WI38 (cell line): Measurements from ENCODE around the gene SPAG6.

Source experiments
- H3K4me3 ChIP-seq: 2 replicates; pipeline ENCODE4 v1.5.1; 2011; ENCODE audit warnings: low read depth, mild to moderate bottlenecking, control low read depth, low read length
- TF ChIP-seq, protein P1 (sequence below): IDR thresholded peaks from 2 replicates; pipeline ENCODE4 v1.5.1; 2012; ENCODE audit warnings: low read depth, mild to moderate bottlenecking, control low read depth, low read length

SPAG6 gene

DNA sequence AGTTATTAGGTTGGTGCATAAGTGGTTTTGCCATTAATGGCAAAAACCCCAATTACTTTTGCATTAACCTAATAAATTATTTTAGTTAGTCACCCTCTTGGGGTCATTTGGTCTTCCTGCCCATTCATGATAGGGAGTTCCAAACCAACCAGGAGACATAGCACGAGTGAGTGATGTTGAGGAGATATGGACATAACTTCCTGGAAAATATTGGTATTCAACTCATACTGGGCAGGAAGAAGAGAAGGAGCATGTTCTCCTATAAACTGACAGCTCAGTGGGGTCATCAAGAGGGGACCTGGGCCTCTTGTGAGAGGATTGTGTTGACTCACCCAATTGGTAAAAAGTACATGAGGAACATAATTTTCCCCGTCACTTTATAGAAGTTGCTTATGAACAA, 23.7 kb downstream of the SPAG6 start:
- no peak overlapping the region for H3K4me3 ChIP-seq
- TF ChIP-seq, protein P1, sequence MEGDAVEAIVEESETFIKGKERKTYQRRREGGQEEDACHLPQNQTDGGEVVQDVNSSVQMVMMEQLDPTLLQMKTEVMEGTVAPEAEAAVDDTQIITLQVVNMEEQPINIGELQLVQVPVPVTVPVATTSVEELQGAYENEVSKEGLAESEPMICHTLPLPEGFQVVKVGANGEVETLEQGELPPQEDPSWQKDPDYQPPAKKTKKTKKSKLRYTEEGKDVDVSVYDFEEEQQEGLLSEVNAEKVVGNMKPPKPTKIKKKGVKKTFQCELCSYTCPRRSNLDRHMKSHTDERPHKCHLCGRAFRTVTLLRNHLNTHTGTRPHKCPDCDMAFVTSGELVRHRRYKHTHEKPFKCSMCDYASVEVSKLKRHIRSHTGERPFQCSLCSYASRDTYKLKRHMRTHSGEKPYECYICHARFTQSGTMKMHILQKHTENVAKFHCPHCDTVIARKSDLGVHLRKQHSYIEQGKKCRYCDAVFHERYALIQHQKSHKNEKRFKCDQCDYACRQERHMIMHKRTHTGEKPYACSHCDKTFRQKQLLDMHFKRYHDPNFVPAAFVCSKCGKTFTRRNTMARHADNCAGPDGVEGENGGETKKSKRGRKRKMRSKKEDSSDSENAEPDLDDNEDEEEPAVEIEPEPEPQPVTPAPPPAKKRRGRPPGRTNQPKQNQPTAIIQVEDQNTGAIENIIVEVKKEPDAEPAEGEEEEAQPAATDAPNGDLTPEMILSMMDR = no peak

DNA sequence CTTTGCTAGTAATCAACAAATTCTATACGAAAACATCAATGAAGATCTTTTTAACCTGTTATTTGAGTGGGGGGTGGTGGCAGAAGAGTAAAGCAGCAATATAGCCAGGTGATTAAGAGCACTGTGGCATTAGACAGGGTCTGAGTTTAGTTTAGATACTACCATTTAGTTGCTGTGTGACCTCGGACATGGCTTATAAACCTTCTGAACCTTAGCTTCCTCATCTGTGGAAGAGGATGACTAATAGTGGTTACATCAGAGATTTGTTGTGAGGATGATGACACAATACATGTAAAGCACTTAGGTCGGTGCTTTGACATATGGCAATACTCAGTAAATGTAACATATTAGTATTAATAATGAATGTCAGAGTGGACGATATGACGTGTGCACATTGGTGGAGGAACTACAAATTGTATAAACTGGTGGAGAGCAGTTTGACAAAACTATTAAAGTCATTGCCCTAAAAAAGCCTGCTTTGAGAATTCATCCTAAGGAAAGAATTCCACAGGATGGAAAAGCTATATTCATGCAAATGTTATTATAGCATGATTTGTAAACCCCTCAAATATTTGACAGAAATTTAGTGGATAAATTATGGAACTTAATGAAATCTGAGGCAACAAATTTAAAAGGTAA, 24.3 kb downstream of the SPAG6 start:
- no peak overlapping the region for H3K4me3 ChIP-seq
- TF ChIP-seq, protein P1 = no peak

DNA sequence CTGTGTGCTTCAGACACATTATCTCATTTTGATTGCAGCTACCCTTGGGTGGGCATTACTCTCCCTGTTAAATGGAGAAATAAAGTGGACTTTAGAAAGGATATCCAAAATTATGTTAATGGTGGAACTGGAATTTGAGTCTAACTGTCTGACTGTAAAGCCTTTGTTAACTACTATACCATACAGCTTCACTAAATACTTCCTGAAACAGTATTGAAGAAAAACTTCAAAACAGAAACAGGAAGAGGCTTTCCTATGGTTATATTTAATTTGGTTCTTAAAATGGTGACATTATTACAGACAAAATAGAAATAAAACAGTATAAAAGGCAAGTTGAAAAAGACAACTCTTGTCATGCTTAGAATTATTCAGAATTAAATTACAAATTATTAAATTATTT, 25.0 kb downstream of the SPAG6 start:
- no peak overlapping the region for H3K4me3 ChIP-seq
- TF ChIP-seq, protein P1 = no peak

DNA sequence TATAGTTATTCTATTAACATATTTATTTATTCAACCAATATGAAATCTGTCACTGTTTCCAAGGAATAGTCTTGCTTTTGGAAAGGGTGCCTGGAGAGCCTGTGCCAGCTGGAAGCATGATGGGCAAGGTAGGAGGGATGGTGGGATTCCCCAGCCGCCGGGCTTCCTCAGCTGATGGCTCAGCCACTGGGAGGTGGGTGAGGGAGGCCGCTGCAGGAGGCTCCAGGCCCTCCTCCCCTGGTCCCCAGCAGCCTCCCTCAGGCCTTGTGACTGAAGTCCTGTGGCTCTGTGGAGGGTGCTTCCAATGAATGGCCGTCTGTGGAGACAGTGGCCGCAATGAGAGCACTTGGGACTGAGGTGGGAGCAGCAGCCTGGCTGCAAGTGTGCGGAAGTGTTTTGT, 27.0 kb downstream of the SPAG6 start:
- TF ChIP-seq, protein P1 = no peak
- no peak overlapping the region for H3K4me3 ChIP-seq

DNA sequence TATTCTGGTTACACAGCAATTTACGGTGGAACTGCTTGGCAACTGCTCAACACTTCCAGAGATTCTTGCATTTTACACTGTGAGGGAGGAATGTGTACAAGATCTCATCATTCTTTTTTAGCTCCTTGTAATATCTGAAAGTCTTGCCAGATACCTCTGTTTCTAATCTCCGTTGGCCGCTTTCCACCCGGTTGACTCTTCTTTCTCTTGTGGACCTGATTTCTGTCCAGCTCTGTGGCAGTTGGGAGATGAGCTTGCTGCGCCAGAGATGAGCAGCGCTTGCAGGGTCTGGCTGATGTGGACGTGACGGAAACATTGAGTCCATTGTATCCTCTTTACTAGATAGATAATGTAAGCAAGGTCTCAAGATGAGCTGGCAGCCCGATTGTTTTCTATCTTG, 27.6 kb downstream of the SPAG6 start:
- H3K4me3 ChIP-seq = no peak overlapping the region
- TF ChIP-seq, protein P1 = no peak

DNA sequence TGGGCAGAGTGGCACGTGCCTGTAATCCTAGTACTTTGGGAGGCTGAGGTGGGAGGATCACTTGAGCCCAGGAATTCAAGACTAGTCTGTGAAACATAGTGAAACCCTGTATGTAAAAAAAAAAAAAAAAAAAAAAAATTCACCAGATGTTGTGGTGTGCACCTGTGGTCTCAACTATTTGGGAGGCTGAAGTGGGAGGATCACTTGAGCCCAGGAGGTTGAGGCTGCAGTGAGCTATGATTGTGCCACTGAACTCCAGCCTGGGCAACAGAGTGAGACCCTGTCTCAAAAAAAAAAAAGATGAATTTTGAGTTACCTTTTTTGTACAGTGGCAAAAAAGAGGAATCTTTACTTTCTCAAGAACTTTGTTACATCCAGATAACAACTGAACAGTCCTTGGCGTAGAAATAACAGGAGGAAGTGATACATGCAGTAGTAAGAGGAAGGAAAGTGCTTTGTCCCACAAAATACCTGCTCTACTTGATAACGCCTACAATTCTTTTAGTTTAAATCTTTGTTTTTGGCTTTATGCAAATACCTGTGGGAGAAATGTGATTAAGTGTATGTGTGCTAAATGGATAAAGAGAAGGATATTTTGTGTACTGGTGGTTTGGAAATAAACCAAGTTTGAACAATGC, 29.3 kb downstream of the SPAG6 start:
- no peak overlapping the region for H3K4me3 ChIP-seq
- TF ChIP-seq, protein P1 = no peak

DNA sequence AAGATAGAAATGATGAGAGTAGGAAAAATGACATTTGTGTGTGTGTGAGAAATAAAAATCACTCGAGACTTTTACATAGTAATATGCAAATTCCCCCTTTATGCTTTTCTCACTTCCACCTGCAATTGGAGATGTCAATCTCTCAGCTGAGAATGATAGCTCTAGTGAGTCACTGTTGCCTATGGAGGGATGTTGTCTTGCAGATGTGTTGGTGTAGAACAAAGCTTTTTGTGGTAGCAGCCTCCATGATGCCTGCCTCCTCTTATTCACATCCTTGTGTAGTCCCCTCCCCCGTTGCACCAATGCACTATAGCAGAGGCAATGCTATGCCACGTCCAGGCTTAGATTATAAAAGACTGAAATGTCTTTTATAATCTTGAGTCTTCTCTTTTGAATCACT, 33.8 kb downstream of the SPAG6 start:
- no peak overlapping the region for H3K4me3 ChIP-seq
- TF ChIP-seq, protein P1 = no peak
